Measurements from ENCODE around the gene DMRT3.

DNA sequence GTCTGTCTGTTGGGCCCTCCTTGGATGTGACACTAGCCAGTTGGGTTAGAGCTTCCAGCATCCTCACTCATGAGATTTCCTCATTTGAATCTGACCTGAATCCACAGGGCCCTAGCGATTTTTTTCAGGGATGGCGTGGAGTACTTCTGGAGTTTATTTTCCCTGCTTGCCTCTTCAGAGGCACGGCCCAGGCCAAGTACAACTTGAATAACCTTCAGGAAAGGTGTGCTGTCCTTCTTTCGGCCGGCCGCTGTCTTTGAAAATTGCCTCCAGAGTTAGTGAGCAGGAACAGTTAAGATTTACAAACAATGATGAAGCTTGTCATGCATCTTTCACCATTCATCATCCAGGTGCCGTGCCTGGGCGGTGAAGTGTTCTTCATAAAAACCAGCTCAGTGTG, 49.5 kb upstream of the DMRT3 start:
- no peak for TF ChIP-seq POLR2A (IDR thresholded peaks at IDR 0.05)
- TF ChIP-seq CTCF (IDR thresholded peaks at IDR 0.05): no peak

Measured in gastroesophageal sphincter (tissue), 3 donors.